ENCODE measurements around the gene PLXNA4.

PLXNA4 gene

DNA sequence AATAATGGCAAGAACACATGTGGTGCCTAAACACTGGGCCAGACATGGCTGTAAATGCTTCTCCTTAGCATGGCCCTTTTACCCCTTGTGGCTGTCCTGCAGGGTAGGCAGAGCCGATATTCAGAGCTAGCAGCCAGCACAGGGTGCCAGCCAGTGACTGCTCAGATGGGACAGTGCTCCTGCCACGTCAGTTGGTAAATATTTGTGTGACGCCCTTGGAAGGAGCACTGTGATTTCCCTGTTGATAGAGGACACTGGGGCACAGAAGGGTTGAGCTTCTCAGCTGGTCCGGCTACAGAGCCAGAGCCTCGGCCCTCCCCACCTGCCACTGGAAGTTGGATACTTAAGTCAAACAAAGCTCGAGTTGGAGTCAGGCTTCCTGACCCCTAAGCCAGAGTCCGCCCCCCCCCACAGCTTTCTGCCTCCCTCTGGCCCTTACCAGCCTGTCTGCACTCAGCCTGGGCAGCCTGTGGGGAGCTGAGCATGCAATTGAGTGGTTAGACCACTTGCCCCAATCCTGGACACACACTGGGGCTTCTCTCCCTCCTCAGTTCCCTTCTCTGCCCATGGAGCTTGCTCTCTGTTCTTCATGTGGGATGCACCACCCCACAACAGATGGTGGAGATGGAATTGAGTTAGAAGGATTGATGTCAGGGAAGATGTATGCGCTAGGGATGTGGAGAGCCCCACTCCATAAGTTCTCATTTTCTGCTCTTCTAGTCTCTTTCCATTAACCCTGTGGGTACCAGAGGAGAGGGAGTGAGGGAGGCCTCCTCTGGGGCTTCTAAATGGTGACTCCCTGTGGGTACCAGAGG, 350.8 kb downstream of the PLXNA4 start:
- no peak for DNase-seq

DNA sequence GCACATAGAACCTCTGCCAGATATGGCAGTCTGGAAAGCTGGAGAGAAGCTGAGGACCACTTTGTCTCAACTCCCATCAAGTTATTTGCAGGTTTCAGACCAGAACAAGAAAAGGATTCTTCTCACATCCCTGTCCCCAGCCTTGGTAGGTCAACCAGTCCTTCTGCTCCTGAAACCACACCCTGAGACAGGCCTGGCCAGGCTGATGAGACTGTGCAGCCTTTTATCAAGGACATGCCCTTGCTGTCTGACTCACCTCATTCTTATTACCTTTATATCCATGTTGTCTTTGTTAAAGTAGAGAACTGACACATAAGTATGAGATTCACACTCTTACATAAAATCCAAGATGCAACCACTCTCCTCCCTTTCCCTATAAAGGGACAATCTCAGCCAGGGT, 354.9 kb downstream of the PLXNA4 start:
- DNase-seq = no peak

DNA sequence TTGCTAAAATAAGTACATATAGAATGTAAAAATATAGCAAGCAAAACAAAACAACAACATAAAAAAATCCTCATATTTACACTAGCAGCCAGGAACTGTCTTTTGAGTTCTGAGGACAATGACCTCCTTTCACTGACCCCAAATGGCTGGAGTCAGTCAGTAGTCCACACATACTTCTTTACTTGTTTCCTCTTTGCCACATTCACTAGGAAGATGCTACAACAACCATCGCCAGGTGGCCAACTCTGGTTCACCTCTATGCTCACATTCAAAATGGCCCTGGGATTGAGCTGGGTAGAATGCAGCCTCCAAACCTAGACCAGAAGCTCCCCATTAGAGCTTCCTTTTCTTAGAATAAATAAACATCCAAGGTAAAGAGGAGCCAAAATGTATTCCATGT, 356.2 kb downstream of the PLXNA4 start:
- DNase-seq = no peak

DNA sequence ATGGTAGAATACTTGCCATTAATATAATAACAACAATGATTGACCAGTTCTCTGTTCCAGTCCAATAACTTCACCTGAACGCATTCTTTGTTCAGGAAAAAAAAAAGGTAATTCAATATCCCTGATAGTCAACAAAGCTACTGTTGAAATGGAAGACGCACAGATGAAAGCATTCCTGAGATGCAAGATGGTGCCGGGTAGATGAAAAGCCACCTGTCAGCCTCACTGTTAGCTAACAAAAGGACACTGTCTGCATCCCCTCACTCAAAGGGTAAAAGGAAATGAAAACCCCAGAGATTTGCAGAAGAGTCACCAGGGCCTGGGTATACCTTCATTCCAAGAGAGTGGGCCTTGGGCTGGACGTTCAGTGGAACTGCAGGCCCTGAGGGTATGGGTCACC, 357.4 kb downstream of the PLXNA4 start:
- DNase-seq = no peak

DNA sequence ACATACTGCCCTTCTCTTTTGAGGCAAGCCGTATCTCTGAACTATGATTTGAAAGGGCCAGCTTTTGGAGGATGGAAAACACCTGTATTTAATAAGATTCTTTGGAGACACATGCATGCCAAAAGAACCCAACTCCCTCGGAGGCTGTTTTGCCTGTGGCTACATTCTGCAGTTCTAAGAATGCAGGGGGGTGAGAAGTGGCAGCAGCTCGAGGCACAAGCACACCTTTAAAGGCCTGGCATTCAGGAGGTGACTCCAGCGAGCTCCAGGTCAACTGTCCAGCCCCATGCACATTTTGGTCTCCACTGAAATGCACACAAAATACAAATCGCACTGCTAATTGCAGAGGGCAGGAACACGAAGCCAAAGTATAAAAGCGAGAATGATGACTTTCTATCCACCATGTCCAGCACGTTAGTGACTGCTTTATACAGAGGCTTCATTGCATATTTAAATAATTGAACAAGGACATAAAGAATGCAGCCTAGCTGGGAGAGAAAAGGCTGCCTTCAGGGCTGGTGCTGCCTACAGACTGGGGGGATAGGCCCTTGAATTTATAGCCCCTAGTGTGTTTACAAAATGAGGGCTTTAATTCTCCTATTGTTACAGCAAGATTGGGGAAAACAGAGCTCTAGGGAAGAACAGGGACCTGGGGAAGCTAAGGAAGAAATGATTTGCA, 359.3 kb downstream of the PLXNA4 start:
- no peak for DNase-seq

DNA sequence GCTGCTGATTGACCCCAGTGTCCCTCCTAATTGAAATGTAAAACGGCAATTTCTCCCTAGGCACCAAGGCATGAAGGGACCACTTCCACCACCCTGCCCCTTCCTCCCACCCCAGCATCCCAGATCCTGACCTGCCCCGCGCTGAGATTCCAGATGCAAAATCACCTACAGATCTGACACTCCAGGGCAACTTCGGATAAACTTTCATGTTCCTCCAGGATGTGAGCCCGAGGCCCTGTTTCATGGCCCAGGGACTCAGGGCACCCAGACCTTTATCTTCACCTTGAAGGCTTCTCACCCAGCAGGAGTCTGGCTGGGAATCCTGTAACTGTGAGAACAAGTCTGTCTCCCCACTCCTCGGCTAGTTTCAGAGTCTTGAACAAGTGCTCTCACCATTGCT, 361.8 kb downstream of the PLXNA4 start:
- no peak for DNase-seq

DNA sequence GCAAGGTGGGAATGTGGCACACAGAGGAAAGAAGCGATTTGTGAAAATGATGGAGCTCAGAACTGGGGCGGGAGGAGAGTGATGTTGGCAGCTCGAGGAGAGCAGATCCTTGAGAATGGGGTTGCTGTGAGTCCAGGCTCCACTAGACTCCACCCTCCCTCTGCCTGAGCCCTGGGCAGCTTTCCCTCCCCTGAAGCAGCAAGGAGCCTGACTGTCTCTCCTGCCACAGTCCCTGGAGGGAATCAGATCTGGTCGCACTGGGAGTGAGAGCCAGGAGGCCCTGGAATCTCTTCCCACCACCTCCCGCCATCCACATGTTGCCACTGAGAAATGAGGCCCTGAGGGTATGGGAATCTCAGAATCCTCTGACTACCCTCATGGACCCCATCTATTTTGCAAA, 362.7 kb downstream of the PLXNA4 start:
- DNase-seq = no peak

DNA sequence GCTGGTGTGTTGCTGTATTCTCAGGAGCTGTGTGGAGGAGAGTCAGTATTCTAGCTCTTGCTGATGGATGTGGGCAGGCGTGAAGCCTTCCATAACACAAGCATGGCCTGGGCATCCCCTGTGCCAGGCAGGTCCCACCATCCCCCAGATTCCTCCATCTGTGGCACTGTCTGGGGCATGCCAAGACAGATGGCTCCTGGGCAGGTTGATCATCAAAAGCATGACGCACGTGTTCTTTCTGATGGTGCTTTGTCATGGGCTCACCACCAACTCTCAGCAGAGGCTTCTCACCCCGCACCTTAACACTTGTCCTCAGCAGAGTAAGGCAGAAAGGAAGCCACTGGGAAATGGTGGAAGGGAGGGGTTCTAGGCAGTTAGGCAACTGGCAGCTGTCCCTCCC, 364.3 kb downstream of the PLXNA4 start:
- DNase-seq = no peak

DNA sequence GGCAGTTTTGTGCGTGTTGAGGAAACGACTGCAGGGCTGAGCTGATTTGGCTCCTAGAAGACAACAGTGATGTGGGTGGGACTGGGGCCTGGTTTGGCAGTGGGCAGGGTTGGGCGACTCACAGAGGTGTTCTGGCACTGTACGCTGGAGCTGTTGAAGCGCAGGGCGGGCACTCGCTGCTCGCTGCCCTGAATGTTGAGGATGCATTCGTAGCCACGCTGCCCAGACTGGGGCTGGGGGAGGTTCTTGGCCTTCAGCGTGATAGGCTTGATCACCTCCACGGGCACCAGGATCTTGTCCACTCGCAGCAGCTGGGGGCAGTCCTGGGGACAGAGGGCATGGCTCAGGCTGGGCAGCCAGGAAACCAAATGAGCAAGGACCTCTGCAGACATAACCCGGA, 365.4 kb downstream of the PLXNA4 start:
- no peak for DNase-seq

DNA sequence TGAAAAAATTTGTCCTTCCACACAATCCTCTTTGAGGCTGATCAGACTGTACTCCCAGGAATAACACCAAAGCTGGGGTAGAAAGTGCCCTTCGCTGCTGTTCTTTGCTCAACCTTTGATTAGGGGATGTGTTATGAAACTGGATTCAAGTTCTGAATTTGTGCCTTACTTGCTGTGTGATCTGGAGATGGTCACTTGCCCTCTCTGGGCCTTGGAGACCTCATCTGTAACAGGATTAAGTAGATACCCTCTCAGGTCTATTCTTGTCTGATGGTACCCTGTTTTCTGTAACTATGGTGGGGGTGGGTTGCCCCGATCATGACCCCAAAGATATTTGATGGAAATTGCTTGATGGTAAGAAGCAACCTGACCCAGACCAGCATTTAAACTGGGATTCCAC, 368.5 kb downstream of the PLXNA4 start:
- no peak for DNase-seq

DNA sequence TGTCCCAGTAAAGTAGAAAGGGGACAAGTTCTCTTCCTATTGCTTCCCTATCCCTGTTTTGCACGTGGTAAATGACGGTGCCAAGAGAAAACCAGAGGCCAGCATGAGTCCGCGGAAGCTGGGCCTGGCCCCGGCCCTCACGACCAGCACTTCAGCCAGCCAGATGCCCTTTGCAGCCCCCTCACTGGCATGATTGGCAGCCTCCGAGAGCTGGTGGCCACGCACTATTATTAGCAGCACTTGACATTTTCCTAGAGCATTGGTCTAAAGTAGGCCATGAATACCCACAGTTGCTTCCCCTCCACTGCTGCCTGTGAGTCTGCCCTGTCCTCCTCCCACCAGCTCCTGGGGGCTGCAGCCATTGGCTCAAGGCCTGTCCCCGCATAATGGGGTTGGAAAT, 369.1 kb downstream of the PLXNA4 start:
- no peak for DNase-seq

DNA sequence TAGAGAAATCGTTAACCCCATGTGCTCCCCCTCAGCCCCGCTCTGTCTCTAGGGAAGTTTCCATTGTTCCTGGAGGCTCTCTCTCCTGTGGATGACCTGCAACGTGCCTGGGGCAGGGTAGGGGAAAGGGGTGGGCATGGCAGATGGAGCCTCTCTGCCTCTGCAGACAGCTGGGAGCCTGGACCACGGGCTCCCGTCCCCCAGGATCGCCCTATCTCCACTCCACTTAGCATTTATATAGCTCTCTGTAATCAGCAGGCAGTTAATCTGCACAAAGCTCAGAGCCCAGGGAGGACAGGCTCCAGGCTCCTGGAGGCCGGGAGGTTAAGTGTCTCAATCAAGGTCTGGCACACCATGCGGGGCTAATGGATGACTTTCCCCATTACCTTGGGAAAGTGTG, 369.7 kb downstream of the PLXNA4 start:
- DNase-seq = no peak

DNA sequence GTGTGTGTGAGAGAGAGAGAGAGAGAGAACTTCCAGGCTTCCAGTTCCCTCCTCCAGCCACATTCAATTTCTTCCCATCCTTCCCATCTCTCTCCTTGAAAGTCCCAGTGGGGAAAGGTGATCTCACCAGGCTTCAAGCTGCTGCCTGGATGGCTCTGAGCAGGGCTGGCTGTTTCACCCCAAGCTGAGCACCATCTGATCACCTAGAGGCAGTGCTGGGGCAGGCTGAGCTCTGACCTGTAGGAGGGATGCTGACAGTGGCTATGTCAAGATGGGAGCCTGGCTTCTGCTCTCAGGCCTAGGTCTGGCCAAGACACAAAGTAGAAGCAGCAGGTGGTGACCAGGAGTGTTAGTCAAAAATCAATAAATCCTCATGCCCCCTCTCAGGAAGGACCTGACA, 370.8 kb downstream of the PLXNA4 start:
- no peak for DNase-seq

DNA sequence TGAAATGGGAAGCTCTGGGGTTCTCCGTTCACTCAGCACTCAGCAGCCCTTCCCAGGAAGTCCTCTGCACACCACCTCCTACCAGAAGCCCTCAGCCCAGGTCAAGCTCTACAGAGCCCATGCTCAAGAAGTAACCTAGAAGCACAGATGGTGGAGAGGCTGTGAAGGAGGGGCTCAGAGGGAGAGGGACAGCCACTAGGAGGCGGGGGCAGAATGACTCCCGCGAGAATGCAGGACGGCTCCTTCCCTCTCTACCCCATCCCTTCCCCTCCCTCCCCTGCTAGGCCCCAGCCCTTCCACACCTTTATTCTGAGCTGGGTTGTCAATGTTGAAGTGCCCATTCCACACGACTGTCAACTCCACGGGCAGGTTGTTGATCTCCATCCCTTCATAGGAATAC, 373.2 kb downstream of the PLXNA4 start:
- DNase-seq = no peak

DNA sequence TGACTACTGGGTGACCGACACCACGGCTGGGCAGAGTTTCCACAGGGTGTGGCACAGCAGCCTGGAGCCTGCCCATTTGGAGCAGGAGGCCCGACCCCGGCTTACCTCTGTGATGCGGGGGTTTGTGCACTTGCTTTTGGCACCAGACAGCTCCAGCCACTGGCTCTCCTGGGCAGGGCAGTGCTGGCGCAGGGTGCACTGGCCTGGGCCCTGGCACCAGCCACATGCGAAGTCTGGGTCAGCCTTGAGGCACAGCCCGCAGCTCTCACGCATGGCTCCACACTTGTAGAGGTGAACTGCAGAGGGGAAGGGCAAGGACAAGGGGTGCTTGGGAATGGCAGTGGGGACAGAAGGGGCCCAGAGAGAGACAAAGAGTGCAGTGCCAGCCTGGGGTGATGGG, 373.7 kb downstream of the PLXNA4 start:
- no peak for DNase-seq

DNA sequence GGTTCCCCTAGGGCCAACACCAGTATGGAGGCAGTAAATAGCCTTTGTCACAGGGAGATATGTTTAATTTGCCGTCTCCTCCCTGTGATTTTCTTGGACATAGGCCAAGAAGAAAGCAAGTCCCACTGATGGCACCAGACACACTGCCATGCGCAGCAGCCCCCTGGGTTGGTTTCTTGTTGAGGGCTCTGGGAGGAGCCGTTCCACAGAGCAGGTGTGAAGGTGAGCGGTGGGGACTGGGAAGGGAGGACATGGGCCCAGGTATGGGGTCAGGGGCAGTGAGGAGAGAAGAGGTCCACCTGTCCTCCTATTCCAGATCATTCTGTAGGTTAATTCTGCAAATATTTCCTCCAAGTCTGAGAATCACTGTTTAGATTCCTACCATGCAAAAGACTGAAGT, 376.1 kb downstream of the PLXNA4 start:
- no peak for DNase-seq

DNA sequence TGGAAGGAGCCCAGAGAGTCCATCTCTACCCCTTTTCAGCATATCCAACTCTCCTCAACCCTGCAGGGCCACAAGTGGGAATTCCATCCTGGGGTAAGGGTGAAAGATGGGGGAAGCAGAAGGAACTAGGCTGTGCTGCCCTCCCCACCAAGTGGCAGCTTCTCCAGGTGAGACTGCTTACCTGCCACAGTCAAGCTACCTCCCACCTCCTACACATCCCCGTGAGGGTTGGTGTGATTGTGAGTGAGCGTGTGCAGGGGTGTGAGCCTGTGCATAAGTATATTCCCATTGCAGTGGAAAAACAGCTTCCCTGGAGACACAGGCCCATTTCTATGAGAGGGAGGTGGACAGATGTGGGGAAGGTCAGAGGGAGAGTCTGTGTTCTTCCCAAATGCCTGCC, 376.6 kb downstream of the PLXNA4 start:
- DNase-seq = no peak

DNA sequence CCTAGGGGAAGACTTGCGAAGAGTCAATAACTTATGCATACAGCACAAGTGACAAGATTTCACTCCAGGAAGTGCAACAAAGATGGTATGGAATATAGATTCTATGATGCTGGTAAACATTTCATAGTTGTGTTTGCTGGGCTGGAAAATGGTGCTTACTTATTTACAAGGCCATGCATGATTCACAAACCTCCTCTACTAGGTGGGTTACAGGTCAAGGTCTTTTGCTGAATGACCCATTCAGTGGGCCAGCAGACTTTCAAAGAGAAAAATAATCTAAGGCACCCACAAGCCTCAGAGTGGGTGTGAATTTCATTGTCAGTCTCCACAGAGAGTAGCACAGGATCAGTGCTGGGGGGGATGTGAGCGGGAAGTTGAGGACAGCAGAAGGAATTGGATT, 378.5 kb downstream of the PLXNA4 start:
- no peak for DNase-seq

DNA sequence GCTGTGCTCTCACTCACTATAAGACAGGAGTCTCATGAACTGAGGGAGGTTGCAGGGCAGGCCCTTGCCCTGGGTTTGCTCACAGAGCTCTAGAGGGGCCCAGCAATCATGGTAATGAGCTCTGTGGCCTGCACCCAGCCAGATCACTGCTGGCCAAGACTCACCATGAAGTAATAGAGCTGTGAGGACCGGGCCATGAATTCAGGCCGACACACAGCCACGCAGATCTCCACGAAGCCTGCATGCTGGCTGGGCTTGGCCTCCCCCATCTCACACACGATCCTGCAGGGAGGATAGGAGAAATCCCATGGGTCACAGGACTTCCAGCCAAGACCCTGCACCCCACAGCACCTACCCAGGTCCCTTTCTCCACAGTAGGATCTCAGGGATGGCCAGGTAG, 382.4 kb downstream of the PLXNA4 start:
- no peak for DNase-seq

DNA sequence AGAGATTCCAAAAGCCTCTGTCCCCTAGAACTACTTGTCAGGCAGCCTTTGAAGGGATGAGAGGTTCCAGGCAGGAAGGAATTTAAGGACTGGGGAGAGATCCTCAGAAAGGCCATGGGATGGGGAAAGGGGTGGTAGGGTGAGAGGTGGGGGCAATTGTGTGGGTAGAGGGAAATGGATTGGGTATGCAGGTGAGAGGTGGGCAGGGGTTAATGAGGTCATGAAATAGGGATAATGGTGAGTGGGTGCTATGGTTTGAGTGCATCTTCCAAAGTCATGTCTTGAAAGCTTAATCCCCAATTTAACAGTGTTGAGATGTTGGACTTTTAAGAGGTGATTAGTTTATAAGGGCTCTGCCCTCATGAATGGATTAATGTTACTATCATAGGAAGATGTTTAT, 383.5 kb downstream of the PLXNA4 start:
- no peak for DNase-seq

DNA sequence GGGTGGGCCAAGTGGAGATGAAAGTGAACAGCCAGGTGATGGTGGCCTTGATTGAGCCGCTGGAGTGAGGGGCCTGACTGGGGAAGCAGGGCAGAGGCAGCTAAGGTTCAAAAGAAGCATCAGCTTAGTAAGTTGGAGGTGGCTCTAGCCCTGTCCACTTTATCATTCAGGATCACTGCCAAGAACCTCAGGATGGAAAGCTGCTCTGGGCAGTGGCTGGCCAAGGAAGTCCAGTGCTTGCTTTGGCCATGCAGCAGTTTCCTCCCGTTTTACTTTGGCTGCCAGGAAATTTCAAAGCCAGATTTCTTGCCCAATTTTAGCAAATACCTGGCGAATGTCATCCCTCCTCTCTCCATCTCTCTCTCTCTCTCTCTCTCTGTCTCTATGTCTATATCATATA, 384.9 kb downstream of the PLXNA4 start:
- no peak for DNase-seq

DNA sequence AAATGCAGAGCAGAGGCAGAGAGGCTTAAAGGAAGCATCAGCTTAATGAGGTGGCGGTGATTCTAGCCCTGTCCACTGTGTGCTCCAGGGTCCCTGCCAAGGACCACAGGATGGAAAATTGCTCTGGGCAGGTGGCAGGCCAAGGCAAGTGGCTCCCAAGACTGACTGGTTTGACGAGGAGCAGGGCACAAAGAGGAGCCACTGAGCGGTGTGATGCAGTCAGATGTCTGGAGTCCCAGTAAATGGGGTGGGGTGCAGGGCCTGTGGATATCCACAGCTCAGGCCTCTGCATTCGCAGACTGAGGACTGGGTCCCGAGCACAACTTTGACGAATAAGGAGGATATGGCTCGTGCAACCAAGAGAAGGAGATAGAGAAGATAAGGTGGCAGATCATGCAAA, 385.6 kb downstream of the PLXNA4 start:
- DNase-seq = no peak

DNA sequence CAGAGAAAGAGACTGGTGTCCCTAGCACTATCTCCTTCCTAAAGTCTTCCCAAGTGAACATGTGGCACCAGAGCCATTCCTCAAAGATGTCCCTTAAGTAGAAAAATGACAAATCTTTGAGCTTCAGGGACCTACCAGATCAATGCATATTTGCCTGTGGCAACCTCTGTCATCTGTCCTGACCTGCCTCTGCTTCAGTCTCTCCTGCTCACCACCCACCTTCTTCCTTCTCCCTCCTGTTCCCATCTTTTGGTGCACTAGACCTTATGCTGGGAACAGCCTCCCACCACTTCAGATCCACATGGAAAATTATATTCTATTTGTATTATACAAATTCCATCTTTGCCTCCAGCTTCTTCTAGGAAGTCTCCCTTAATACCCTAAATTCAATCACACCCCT, 386.4 kb downstream of the PLXNA4 start:
- DNase-seq = no peak

DNA sequence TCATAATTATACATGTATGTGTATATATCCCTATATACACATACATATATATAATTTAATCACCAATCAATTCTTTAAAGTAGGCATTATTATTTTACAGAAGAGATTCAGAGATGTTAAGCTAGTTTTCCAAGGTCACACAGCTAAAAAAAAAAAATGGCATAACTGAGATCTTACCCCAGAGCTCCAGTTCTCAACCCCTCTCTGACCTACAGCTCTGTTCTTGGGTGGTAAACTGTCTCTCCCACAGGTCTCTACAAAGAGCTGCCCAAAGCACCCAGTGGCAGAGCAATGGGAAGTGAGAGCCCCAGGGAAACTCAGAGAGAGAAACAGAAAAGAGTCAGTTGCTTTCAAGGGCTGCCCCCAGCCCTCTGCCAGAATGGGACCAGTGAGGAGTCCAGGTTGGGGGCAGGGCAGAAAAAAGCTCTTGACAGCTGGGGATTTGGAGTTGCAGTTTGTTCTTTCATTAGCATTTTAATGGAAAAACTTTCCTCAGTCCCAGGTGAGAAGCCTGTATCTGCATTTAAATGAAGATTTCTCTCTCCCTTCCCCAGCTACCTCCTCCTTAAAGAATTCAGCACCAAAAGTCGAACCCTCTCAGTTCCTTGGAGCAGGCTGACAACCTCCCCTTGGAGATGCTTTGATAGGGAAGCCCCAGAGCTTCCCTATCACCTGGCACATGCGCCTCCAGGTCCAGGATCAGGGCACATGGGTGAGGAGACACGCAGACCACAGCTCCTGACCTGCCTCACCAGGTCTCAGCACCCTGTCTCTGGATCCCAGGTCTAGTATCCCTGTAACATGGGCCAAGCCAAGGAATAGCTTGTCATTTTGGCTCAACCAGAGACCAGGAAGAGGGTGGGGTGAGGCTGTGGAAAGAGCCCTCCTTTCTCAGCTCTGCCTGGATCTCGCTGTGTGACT, 388.1 kb downstream of the PLXNA4 start:
- no peak for DNase-seq
